A549 (cell line): Measurements from ENCODE around the gene PPP2R3B.

ENCODE experiments used
- CEBPB ChIP-seq, 2 experiments: fragments of >200 bp in 1 of 2; sonication (Bioruptor Twin) in 1 of 2; formaldehyde crosslinking in 1 of 2; IDR thresholded peaks; 2 replicates each; pipeline ENCODE4 v1.6.1; 2012 to 2016
- EP300 ChIP-seq, 2 experiments: fragments of >200 bp; sonication (Bioruptor Twin); formaldehyde crosslinking; IDR thresholded peaks; 2 replicates in 1 of 2; 3 replicates in 1 of 2; pipeline ENCODE4 v1.6.1; 2016 to 2017
- KDM1A ChIP-seq: fragments of 200-600 bp; sonication (generic); IDR thresholded peaks from 2 replicates; pipeline ENCODE4 v1.6.1; 2016; ENCODE audit warnings: low read depth, mild to moderate bottlenecking
- MYC ChIP-seq: IDR thresholded peaks from 2 replicates; pipeline ENCODE4 v1.6.1; 2012; ENCODE audit warnings: mild to moderate bottlenecking, inconsistent platforms, low read length, improper control_type of control experiment, borderline replicate concordance
- POLR2A ChIP-seq: IDR thresholded peaks from 2 replicates; pipeline ENCODE4 v1.6.1; 2012; ENCODE audit warnings: mild to moderate bottlenecking, low read length
- RAD21 ChIP-seq, 2 experiments: fragments of >200 bp in 1 of 2; sonication (Bioruptor Twin) in 1 of 2; formaldehyde crosslinking in 1 of 2; IDR thresholded peaks in 1 of 2; conservative IDR thresholded peaks in 1 of 2; 2 replicates in 1 of 2; 3 replicates in 1 of 2; pipeline ENCODE4 v1.6.1; 2012 to 2018; ENCODE audit warnings: inconsistent platforms in 1 of 2
- ZC3H11A ChIP-seq: fragments of 450-650 bp; IDR thresholded peaks from 2 replicates; pipeline ENCODE4 v1.6.1; 2014; ENCODE audit warnings: antibody characterized with exemption, mild to moderate bottlenecking
- ZFP36 ChIP-seq: fragments of 450-650 bp; IDR thresholded peaks from 2 replicates; pipeline ENCODE4 v1.6.1; 2014; ENCODE audit warnings: borderline replicate concordance; ENCODE audit not compliant: partially characterized antibody
- TF ChIP-seq, protein P1 (sequence below): fragments of >200 bp; sonication (Bioruptor Twin); formaldehyde crosslinking; IDR thresholded peaks from 3 replicates; pipeline ENCODE4 v1.5.1; 2016
- TF ChIP-seq, protein P2 (sequence below): IDR thresholded peaks from 2 replicates; pipeline ENCODE4 v1.6.1; 2012; ENCODE audit warnings: low read depth, borderline replicate concordance

DNA sequence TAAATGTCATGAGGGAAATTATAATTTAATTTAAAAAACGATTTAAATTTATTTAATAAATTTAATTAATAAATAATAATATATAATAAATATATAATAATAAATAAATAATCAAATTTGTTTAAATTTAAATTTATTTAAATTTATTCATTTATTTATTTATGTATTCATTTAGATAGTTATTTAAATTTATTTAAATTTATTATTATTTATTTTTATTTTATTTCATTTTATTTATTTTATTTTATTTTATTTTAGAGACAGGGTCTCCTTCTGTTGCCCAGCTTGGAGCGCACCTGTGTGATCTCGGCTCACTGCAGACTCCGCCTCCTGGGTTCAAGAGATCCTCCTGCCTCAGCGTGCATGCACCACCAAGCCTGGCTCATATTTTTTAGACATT lies 18.4 kb upstream of the PPP2R3B start:
- TF ChIP-seq CEBPB (IDR thresholded peaks at IDR 0.05) (no peak), POLR2A (no peak), RAD21 (conservative IDR thresholded peaks at IDR 0.05 in 1 of 2, IDR thresholded peaks at IDR 0.05 in 1 of 2) (no peak), ZC3H11A (no peak), MYC (no peak), EP300 (IDR thresholded peaks at IDR 0.05) (no peak), ZFP36 (no peak), KDM1A (no peak)
- TF ChIP-seq, protein P1, sequence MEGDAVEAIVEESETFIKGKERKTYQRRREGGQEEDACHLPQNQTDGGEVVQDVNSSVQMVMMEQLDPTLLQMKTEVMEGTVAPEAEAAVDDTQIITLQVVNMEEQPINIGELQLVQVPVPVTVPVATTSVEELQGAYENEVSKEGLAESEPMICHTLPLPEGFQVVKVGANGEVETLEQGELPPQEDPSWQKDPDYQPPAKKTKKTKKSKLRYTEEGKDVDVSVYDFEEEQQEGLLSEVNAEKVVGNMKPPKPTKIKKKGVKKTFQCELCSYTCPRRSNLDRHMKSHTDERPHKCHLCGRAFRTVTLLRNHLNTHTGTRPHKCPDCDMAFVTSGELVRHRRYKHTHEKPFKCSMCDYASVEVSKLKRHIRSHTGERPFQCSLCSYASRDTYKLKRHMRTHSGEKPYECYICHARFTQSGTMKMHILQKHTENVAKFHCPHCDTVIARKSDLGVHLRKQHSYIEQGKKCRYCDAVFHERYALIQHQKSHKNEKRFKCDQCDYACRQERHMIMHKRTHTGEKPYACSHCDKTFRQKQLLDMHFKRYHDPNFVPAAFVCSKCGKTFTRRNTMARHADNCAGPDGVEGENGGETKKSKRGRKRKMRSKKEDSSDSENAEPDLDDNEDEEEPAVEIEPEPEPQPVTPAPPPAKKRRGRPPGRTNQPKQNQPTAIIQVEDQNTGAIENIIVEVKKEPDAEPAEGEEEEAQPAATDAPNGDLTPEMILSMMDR, result no peak
- TF ChIP-seq, protein P2, sequence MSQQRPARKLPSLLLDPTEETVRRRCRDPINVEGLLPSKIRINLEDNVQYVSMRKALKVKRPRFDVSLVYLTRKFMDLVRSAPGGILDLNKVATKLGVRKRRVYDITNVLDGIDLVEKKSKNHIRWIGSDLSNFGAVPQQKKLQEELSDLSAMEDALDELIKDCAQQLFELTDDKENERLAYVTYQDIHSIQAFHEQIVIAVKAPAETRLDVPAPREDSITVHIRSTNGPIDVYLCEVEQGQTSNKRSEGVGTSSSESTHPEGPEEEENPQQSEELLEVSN, result no peak
